HG03565 (cell line): ENCODE results near the gene GLI2.

Experiments
- ATAC-seq: cut with Tn5 transposase; IDR thresholded peaks from one replicate; pipeline ENCODE4 v1.9.1; 2021; ENCODE audit warnings: mild to moderate bottlenecking, moderate library complexity; ENCODE audit not compliant: unreplicated experiment

The GLI2 gene

DNA sequence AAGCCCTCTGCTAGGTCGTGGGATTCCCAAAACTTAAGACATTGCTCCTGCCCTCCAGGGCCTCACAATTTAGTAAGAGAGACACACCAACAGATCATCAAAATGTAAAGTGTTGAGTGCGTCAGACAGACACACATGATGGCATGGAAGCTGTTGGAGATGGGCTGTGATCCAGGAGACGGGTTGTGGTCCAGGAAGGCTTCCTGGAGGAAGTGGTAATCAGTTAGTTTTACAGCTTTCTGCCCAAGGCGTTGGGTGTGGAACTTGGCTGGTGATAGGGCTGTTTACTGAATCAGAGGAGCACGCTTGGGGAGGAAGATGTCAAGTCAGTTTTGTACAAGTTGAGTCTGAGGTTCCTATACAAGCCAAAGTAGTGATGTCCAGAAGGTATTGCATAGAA lies 24.0 kb upstream of the GLI2 start:
- no peak for ATAC-seq

DNA sequence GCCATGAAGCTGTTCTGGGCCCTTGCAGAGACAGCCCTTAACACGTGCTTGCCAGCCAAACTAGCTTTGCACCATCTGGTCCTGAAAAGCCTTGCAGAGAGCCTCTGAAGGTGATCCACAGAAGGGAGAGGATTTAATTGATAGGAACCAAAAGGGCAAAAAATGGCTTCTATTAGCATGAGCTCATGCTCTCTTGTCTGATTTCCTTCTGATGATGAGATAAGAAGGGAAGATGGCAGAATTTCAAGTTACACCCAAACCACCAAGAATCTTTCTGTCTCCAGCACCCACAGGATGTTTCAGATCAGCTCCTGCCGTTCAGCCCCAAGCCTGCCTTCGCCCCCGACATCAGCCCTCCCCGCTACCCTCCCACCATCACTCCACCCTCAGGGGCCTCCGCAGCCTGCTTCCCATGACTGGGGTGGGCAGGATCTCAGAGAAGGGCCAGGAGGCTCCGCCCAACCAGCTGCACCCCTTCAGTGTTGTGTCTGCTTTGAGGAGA lies 23.4 kb upstream of the GLI2 start:
- no peak for ATAC-seq

DNA sequence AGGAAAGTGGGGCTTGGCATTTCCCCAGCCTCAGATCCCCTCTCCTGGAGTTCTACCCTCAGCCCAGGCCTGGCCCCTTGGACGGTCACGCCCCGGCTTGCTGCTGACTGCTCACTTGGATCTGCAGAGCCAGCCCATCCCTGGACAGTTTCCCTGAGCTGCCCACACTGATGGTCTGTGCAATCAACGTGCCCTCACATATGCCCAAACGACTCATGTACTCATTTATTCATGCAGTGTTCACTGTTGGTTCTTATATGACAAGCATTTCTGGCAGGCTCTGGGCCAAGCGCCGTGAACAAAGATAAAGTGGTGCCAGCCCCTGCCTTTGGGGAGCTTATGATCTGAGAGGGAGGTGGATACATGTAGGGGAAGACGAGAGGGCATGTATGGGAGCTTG lies 20.3 kb upstream of the GLI2 start:
- ATAC-seq = no peak

DNA sequence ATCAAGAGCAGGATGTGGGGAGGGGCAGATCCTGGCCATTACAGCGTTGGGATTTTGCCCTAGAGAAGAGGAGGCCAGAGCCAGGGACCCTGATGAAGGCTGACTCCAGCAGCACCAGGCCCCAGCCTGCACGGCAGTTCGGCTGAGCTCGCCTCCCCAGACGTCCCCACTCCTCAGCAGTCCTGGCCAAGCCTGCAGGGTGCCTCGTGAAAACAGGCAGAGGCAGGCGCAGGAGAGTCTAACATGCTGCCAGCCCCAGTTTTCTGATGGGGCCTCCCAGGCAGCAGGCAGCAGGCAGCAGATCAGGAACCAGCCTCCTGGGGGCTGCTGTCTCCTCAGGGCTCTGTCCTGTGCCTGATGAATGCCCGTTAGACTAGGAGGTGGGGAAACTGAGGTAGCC lies 19.7 kb upstream of the GLI2 start:
- no peak for ATAC-seq

DNA sequence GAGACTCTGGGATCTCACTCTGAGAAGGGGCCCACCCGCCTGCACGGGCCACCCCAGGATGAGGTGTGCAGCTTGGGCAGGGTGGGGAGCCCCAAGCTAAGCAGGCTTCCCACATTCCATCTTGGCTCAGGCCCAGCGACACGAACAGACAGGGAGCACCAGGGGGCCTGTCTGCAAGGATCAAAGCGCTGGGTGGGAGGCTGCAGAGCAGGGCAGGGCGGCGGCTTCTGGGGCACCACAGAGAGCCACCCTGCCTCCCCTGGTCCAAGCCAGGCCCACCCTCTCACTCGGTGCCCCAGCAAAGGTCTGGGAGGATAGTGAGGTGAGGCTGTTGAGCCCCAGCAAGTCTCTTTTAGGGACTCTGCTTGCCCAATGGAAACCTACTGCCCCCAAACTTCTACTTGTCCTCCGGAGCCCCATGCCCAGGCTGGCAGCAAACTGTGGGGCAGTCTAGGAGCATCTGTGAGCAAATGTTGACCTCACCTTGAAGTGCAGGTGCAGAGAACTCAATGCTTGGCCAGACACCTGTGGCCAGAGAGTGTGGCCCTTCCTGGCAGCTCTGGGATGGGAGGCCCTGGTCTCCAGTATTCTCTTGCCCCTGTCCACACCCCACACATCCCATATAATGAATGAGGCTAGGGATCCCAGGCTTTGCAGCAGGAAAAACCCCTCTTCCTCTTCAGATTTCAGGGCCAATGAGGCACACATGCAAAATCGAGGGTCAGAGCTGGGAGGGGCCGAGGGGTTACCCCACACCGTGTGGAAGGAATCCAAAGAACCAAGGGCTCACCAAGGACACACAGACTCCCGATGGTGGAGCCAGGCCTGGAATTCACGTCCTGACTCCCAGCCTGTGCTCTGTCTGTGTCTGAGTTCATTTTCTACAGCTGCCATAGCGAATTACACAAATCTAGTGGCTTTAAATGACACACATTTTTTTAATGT lies 18.8 kb upstream of the GLI2 start:
- ATAC-seq = no peak

DNA sequence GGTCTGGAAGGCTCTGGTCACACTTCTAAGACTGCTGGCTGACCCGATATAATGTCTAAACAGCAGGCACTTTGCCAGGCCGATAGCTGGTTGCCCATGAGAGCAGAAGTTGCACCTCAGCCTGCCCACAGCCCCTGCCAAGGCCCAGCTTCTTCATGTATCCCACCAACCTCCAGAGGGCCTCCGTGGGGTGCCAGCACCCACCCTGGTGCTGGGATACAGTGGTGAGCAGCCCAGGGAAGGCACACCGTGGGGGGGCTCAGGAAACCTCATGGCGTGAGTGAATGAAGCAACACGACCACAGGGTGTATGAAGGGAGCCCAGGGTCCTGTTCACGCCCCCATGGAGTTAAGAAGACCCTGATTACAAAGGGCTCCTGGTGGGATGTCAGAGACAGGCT lies 16.2 kb upstream of the GLI2 start:
- no peak for ATAC-seq

DNA sequence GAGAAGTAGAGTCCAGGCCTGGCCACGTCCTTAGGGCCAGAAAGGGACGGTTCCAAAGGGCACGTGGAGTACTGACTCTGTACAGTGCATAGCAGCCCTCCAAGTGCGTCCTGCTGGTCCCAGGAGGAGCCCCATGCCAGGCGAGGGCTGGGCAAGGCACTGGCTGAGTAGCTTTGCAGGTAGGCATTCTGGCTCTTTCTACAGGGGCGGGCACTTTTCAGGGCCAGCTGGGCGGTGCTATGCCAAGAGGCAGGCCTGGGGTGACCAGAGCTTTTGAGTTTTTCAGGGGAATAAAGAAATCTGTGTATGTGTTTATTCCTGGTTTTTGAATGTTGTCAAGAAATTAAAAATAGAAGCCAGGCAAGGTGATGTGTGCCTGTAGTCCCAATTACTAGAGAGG lies 15.4 kb upstream of the GLI2 start:
- ATAC-seq = no peak

DNA sequence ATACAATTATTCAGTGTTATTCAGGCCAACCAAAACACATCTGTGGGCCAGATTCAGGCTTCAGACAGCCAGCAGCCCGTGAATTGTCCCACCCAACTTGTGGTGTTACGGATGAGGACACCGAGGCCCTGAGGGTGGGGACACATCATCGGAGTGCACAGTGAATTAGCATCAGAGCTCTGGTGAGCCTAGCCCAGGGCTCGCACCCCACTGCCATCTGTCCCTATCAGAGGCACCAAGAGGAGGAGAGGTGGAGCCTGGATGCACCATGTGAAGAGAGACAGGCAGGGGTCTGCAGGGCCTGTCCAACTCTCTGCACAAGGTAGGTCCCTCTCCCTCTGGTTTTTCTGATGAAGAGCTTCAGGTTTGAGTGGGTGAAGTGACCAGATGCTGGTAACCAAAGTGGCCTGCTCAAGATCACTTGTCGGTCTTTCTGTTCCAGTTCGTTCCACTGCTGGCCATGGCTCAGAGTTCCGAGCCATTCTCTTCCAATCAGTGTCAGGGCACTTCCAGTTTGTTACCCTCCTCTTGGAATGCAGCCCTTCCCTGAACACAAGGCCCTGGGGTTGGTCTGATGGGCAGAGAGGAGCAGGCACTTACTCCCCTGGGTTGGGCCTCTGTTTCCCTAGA lies 14.8 kb upstream of the GLI2 start:
- ATAC-seq = no peak

DNA sequence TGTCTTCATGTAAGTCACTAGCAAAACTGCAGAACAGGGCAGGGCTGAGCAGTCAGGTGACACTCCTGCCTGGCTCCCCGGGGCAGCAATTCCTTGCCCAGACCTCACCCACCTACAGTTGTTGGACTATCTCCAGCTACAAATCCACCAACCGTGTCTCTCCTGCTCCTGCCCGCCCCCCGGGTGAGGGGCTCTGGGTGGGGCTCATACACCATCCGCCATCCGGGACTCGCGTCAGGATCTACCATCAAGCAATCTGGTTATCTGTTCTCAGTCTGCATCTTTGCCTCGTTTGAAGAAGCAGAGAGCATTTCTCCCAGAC lies 13.5 kb upstream of the GLI2 start:
- ATAC-seq = no peak

DNA sequence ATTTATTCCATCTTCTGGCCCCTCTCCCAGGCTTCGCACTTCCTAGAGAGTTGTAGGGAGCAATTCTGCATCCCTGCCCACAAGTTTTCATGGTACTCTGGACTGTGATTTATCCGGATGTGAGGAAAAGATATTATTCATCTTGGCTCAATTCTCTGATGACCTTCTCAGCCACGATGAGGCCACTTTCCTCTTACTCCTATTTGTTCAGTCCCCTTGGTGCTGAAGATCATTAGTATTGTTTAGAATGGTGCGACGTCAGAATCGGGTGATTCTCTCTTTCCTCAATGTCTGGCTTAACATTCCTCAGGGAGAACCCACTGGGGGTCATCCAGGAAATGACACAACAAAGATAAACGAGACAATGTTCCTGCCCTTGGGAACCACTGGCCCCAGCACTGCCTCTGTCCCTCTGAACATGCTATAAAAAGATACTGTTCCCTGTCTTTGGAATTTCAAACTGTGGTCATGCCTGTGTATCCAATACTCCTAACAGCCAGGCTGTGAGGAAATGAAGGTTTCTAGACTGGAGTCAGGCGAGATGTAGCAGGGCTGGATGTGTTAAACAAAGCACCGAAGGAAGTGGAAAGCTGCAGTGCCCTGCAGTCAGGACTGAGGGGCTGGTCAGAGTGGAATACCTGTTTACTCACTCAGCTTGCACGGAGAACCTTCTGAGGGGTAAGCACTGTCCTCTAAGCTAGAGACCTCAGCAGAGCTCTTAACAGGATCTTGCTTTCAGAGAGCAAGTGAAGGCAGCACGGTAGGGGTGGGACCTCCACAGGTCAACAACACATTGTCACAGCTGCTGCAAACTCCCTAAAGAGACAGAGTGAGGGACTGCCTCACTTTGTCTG lies 12.9 kb upstream of the GLI2 start:
- ATAC-seq = no peak

DNA sequence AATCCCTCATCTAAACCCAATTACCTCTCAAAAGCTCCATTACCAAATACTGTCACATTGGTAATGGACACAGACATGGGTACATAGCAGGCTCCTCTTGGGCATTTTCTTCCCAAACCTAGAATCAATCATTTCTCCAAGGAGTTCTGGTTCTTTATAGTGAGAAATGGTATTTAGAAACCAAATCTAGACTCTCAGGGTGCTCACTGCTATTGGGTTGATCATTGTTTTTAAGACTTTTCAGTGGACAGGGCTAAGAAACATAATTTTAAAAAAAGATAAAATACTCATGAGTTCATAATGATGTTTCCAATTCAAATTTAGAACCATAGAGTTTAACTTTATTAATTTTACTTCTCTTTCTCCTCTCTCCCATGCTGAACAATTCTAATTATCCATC lies 9.4 kb upstream of the GLI2 start:
- ATAC-seq = no peak

DNA sequence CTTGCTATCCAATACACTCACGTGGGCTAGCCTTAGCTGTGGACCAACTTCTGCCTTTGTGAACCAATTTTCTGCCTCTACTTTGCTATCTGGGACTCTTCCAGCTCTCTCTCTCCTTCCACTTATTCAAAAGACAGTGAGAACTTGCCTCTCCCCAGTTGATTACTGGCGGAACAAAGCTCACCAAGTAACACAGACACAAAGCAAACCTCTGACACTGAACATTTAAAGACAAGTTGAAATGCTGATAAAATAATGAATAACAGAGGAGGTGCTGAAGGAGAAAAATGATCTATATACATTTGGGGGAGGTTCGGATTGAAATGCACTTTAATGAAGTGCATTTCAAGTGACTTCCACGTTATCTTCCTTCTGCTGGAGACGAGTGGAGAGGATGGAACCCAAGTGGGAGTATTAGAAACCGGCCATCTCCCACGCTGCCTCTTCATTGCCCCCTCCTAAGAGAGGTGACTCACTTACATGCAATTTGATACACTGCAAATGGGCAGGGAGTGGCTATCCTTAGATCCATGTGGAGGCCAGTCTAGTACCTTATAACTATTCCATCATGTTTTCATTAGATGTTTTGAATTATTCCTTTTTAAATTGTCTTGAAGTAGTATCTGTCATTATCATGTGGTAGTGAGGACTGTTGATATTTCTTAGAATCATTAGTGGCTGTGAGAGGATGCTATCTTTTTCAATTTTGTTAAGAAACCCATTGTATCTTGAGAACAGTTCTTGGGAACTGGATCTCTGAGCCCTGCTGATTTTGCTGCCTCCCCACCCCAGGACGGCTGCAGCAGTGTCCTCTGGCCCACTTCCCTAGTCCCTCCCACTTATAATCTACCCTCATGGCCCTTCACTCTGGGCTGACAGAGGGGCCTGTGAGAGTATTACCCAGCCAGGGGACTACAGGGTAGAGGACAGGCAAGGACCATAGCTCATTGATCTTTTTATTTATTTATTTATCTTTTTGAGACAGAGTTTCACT lies 6.0 kb upstream of the GLI2 start:
- ATAC-seq = no peak

DNA sequence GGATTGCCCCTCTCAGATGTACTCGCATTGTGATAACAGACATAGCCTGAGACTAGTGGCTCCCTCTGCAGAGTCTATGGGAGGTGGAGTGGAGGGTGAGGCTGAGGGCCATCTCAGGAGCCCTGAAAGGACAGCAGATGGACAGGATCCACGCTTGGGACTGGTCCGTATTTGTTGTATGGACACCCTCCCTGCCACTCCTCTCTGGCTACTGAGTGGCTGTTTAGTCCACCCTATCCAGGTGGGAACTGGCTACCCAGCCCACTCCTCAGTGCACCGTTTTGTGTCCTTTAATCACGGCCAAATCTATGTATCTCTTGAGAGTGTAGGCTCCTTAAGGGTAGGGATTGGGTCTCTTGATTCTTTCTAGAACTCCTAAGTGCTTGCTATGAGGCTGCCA lies 4.5 kb upstream of the GLI2 start:
- no peak for ATAC-seq

DNA sequence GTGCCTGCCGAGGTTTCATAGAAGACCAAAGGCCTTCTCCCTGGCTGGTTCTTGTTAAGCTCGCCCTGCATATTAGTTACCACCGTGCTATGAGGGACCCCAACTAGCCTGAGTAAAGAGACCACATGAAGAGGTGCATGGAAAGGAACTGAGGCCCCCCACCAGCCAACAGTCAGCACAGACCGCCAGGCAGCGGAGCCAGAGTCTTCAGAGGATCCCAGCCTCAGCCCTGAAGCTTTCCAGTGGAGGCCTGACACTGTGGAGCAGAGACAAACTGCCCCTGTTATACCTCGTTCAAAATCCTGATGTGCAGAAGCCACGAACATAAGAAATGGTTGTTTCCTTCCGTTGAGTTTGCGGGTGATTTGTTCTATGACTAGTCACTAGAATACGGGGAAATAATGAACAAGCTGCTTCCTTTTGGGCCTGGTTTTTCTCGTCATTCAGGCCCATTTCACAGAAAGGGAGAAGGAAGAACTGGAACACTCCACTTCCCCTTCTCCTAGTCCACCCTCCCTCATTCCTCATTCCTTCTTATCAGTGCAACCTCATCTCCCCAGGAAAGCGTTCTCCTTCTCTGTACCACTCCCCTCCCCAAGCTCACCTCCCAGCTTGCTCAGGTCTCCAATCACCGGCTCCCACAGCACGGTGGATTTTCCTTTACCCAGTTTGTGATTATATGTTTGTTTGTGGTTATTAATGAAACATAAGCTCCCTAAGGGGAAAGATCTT lies 3.0 kb upstream of the GLI2 start:
- no peak for ATAC-seq

DNA sequence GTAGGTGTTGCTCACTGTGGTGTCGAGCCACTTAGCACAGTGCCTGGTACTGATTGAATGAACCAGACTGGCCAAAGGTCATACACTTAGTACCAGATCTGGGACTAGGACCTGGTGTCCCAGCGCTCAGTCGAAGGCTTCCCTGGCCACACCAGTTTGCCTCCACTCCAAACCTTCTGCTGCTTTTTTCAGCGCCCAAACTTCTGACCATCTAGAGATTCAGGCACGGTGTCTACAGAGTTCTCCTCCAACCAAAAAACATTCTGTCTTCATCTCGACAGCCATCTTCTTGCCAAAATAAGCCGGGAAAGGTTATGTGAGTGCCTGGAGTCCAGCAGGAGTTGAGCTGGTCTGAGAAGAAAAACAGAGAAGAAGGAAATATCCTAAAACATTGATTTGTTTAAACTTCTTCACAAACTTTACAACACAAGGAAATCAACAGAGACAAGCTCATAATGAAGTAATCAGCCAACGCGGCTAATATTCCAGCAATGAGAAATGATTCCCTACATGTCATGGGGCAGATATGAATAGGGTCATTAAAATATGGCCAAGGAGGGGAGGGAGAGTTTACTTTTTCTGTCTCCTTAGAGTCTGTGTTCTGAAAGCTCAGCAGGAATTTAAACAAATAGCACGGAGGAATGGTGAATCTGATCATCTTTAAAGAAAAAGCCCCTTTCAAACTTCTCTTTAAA lies 2.3 kb upstream of the GLI2 start:
- no peak for ATAC-seq

DNA sequence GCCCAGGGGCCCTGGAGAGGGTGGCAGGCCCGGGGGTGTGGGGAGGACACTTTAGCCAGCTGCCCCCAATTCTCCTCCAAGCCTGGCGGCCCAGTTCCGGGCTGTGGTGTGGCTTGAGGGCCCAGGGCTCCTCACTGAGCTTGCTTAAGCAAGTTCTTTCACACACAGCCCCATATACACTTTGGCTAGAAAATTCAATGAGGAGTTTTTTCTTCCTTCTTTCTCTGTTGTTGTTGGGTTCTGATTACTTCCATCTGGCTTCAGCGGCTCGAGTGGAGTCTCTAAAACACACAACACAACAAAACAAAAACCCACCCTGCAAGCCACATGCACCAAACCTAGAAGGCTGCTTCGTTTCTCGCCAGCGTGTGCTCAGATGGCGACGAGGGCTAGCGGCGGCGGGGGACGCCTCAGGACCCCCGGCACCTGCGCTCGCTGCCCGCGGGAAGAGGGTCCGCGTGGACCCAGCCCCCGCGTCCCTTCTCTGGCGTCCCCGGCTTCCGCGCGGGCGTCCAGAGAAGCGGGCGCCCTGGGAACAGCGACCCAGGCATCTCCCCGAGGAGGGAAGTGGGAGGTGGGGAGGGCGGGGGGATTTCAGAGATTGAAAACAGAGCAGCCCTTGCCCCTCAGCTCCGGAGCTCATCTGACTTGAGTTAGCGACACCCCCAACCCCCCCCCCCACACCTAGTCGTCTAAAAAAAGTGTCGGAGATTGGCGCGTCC lies 577 bp upstream of the GLI2 start:
- ATAC-seq = no peak

DNA sequence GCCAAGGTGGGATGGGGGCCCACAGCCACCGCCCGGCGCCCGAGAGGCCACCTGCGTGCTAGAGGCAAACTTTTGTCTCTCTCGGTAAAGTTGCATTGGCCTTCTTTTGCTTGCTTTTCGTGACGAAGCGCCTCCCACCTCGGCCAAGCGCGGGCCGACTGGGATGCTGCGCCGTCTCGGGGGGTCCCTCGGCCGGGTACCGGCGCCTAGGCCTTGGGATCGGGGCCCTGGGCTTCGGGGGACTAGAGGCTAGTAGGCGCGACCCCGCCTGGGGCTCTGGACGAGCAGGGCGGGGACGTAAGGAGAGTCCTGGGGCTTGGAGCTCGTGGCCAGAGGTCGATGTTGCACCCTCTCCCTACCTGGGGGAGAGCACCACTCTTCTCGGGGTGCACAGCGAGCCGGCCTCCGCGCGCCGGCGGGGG lies 545 bp downstream of the GLI2 start:
- ATAC-seq = no peak

DNA sequence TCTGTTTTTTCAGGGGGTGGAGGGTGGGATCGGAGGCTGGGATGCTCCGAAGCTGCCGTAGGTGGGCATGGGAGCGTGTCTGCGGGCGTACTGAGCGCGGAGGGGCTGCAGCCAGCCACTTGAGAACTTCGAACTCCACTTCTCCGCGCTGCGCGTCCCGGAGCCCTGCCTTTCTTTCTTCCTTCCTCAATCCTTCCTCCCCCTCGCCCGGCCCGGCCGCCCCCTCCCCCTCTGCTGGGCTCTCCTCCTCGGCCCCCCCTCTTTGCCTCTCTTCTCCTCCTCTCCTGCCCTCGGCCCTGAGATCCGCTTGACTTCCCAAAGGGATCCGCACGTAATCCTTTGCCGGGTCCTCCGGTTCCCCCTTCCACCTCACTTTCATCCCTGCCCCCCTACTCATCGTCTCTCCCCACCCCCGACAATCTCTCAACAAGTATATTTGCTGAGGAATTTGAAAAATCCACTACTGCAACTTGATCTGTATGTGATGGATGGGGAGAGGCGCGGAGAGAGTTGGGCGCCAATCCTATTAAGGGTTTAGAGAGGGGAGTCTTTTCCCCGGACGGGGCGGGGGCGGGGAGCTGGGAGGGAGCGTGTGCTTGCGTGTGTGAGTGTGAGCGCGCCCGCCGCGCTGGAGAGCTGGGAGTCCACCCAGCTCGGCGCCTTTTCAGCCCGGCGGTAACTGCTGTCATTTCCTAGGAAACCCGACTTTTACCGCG lies 1.1 kb downstream of the GLI2 start:
- no peak for ATAC-seq
